ENCODE measurements around the gene MIS12. TPM values are rescaled to one million over a fixed set of nuclear protein-coding genes. Genes with fewer than 3 reads are reported as not detected.

Gene MIS12
- total and polyA plus RNA-seq, 3 donors from 2014 or later = 12.9 to 24.5 (median 20.8) TPM

- Histone ChIP-seq H3K9me3 (no peaks in the 10 kb centered on the region), H3K36me3 (ENCODE audit: low read depth, missing control alignments) (no peaks in the 10 kb centered on the region), H3K4me1 (peaks cover 10% of the 10 kb centered on the region), H3K4me3 (peak overlapping the region; percentile 59 to 66), H3K27ac (no peak overlapping the region), H3K27me3 (no peaks in the 10 kb centered on the region)
- no peak for TF ChIP-seq CTCF (IDR thresholded peaks at IDR 0.05)
- no peak for TF ChIP-seq POLR2A (IDR thresholded peaks at IDR 0.05)
- intact Hi-C loops (cut with DNase I; ENCODE audit: low total_unique reads) = no loop called here
- DNase-seq = no peak
- 18 to 53% methylated on average over 6 to 43 of the region's 44 CpGs for WGBS, 2 donors
Measured at GRCh38 chr17:5499476-5500231, 13.3 kb downstream of the MIS12 start.

- 1 to 3% methylated on average over 18 of the region's 18 CpGs for WGBS, 2 donors
- TF ChIP-seq POLR2A (IDR thresholded peaks at IDR 0.05) (no peak), CTCF (IDR thresholded peaks at IDR 0.05) (no peak)
- H3K4me1 ChIP-seq = peaks cover 10% of the 10 kb centered on the region
- no peaks in the 10 kb centered on the region for H3K36me3 ChIP-seq (ENCODE audit: low read depth, missing control alignments)
- DNase-seq = no peak
- H3K27ac ChIP-seq = peak overlapping the region in 1 of 2 donors; percentile 45
- H3K4me3 ChIP-seq = peak overlapping the region; percentile 59 to 66
- H3K9me3 ChIP-seq = no peaks in the 10 kb centered on the region
- intact Hi-C loops (cut with DNase I; ENCODE audit: low total_unique reads) = no loop called here
- H3K27me3 ChIP-seq = no peaks in the 10 kb centered on the region
Measured at GRCh38 chr17:5500247-5500588, 13.9 kb downstream of the MIS12 start.

- H3K4me3 ChIP-seq = peak overlapping the region; percentile 59 to 66
- no peaks in the 10 kb centered on the region for H3K27me3 ChIP-seq
- 1 to 2% methylated on average over 24 to 51 of the region's 67 CpGs for whole genome bisulfite sequencing, 2 donors
- peak; percentile 86 for DNase-seq
- H3K27ac ChIP-seq = peak overlapping the region in 1 of 2 donors; percentile 45
- no peaks in the 10 kb centered on the region for H3K9me3 ChIP-seq
- no peaks in the 10 kb centered on the region for H3K36me3 ChIP-seq (ENCODE audit: low read depth, missing control alignments)
- peaks cover 10% of the 10 kb centered on the region for H3K4me1 ChIP-seq
- TF ChIP-seq POLR2A (IDR thresholded peaks at IDR 0.05) = no peak
- TF ChIP-seq CTCF (IDR thresholded peaks at IDR 0.05) = no peak
- intact Hi-C loops (cut with DNase I; ENCODE audit: low total_unique reads) = no loop called here
Measured at GRCh38 chr17:5500589-5501391, 14.4 kb downstream of the MIS12 start.

- Histone ChIP-seq H3K4me1 (peaks cover 10% of the 10 kb centered on the region), H3K36me3 (ENCODE audit: low read depth, missing control alignments) (no peaks in the 10 kb centered on the region), H3K27me3 (no peaks in the 10 kb centered on the region), H3K4me3 (no peak overlapping the region), H3K9me3 (no peaks in the 10 kb centered on the region), H3K27ac (no peak overlapping the region)
- intact Hi-C loops (cut with DNase I; ENCODE audit: low total_unique reads) = no loop called here
- no peak for TF ChIP-seq CTCF (IDR thresholded peaks at IDR 0.05)
- TF ChIP-seq POLR2A (IDR thresholded peaks at IDR 0.05) = no peak
- 68 to 80% methylated on average over 8 of the region's 8 CpGs for WGBS, 2 donors
- DNase-seq = no peak
Measured at GRCh38 chr17:5501685-5502084, 15.3 kb downstream of the MIS12 start.
